Peyer's patch (tissue), 4 donors: ENCODE measurements around the gene INPP5A. TPM values are rescaled to one million over a fixed set of nuclear protein-coding genes. Genes with fewer than 3 reads are reported as not detected.

Source experiments
- DNase-seq, 3 donors: peaks; one replicate each; pipeline ENCODE4 v3.0.0-alpha.2; 2017 to 2019
- H3K27ac ChIP-seq, 4 donors: fragments of 200-600 bp; sonication (generic); one replicate each; pipeline ENCODE4 v1.5.1; 2016 to 2019
- H3K27me3 ChIP-seq, 2 donors: fragments of 200-600 bp; sonication (generic); one replicate each; pipeline ENCODE4 v1.5.1; 2019
- H3K36me3 ChIP-seq, 3 donors: fragments of 200-600 bp; sonication (generic); one replicate each; pipeline ENCODE4 v1.5.1; 2016 to 2019
- H3K4me1 ChIP-seq, 4 donors: fragments of 200-600 bp; sonication (generic); one replicate each; pipeline ENCODE4 v1.5.1; 2016 to 2019
- H3K4me3 ChIP-seq, 4 donors: fragments of 200-600 bp; sonication (generic); 1 replicate in 3 of 4; 2 replicates in 1 of 4; pipeline ENCODE4 v1.5.1; 2016 to 2019; ENCODE audit warnings: mild to moderate bottlenecking in 1 of 4
- H3K9me3 ChIP-seq, 4 donors: fragments of 200-600 bp; sonication (generic); one replicate each; pipeline ENCODE4 v1.5.1; 2016 to 2019; ENCODE audit warnings: mild to moderate bottlenecking in 1 of 4
- POLR2A ChIP-seq, 2 donors: fragments of 450-650 bp; IDR thresholded peaks; one replicate each; pipeline ENCODE4 v1.5.1; 2017; ENCODE audit warnings: antibody characterized with exemption in 2 of 2, mild to moderate bottlenecking in 2 of 2, moderate library complexity in 2 of 2
- total RNA-seq, 4 donors: library from RNA; depleted of rRNA; stranded (reverse); fragments of >200 nt; gene quantifications; one replicate each; pipeline ENCODE4 v1.1.0, GENCODE V29; 2016
- TF ChIP-seq, protein P1 (sequence below), 6 experiments: fragments of 450-650 bp in 4 of 6; fragments of 200-600 bp in 2 of 6; sonication (generic) in 1 of 6; IDR thresholded peaks; one replicate each; pipeline ENCODE4 v1.5.1; 2017 to 2019; ENCODE audit warnings: antibody characterized with exemption in 6 of 6, mild to moderate bottlenecking in 3 of 6, moderate library complexity in 1 of 6

Gene INPP5A
- total RNA-seq, 4 donors from 2014 or later, result 33.8 to 76.4 (median 38.1) TPM

DNA sequence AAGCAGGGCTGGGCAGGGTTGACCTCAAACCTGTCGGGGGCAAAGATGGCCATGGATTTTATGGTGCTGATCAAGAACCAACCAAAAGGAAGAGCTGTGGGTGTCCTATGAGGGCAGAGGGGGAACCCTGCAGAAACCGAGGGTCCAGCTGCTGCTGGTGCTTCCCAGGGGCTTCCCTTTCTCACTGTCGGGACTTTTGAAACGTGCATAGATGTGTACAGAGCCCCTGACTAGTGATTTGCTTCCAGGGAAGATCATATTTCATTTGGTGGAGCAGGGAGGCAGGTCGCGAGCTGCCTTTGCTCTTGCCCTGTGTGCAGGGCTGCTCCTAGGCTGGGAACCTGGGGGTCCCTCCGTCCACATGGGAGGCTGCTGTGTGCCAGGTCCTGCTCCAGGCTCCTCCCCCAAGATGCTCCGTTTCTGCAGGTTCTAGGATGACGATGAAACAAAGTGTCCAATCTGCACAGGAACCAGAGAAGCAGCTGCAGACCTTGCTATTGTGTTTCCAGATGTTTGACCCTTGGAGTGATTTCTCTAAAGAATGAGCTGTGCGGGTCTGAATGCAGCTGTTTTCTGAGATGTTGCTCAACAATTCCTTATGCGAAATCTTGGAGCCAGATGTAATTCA is 9.4 kb upstream of the INPP5A start:
- TF ChIP-seq POLR2A (IDR thresholded peaks at IDR 0.05), result no peak
- TF ChIP-seq, protein P1, sequence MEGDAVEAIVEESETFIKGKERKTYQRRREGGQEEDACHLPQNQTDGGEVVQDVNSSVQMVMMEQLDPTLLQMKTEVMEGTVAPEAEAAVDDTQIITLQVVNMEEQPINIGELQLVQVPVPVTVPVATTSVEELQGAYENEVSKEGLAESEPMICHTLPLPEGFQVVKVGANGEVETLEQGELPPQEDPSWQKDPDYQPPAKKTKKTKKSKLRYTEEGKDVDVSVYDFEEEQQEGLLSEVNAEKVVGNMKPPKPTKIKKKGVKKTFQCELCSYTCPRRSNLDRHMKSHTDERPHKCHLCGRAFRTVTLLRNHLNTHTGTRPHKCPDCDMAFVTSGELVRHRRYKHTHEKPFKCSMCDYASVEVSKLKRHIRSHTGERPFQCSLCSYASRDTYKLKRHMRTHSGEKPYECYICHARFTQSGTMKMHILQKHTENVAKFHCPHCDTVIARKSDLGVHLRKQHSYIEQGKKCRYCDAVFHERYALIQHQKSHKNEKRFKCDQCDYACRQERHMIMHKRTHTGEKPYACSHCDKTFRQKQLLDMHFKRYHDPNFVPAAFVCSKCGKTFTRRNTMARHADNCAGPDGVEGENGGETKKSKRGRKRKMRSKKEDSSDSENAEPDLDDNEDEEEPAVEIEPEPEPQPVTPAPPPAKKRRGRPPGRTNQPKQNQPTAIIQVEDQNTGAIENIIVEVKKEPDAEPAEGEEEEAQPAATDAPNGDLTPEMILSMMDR (IDR thresholded peaks at IDR 0.05), result no peak
- peak in 2 of 3 donors; percentile 21 to 44 for DNase-seq
- no peaks in the 10 kb centered on the region for H3K27me3 ChIP-seq

DNA sequence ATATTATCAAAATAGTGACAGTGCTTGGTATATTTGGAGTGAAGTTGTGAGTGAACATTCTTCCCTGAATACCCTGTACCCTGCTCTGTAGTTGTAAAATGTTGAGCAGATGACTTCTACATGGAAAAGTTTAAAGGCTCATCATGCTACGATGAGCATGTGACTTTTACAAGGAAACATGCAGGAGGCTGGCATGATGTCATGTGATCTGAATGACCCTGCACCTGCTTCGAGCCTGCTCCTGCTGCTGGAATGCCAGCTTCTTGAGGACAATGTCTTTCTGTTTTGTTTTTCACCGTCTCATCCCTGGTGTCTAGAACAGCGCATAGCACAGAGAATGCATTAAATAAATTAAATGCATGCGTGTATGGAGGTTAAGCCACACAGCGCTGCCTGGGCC is 5.4 kb upstream of the INPP5A start:
- peaks cover 0 to 15% (median 4%) of the 10 kb centered on the region in 4 donors for H3K4me1 ChIP-seq
- peak in 1 of 3 donors; percentile 48 for DNase-seq
- H3K27ac ChIP-seq, result no peak overlapping the region
- TF ChIP-seq POLR2A (IDR thresholded peaks at IDR 0.05), result no peak
- TF ChIP-seq, protein P1 (IDR thresholded peaks at IDR 0.05), result no peak
- no peaks in the 10 kb centered on the region for H3K36me3 ChIP-seq
- no peak overlapping the region for H3K4me3 ChIP-seq
- no peaks in the 10 kb centered on the region for H3K27me3 ChIP-seq
- H3K9me3 ChIP-seq, result no peaks in the 10 kb centered on the region

More for the DNA sequence above, 9.4 kb upstream of the INPP5A start:
- no peak overlapping the region for H3K4me3 ChIP-seq
- no peaks in the 10 kb centered on the region for H3K9me3 ChIP-seq
- no peaks in the 10 kb centered on the region for H3K36me3 ChIP-seq
- H3K27ac ChIP-seq, result no peak overlapping the region
- H3K4me1 ChIP-seq, result no peaks in the 10 kb centered on the region

DNA sequence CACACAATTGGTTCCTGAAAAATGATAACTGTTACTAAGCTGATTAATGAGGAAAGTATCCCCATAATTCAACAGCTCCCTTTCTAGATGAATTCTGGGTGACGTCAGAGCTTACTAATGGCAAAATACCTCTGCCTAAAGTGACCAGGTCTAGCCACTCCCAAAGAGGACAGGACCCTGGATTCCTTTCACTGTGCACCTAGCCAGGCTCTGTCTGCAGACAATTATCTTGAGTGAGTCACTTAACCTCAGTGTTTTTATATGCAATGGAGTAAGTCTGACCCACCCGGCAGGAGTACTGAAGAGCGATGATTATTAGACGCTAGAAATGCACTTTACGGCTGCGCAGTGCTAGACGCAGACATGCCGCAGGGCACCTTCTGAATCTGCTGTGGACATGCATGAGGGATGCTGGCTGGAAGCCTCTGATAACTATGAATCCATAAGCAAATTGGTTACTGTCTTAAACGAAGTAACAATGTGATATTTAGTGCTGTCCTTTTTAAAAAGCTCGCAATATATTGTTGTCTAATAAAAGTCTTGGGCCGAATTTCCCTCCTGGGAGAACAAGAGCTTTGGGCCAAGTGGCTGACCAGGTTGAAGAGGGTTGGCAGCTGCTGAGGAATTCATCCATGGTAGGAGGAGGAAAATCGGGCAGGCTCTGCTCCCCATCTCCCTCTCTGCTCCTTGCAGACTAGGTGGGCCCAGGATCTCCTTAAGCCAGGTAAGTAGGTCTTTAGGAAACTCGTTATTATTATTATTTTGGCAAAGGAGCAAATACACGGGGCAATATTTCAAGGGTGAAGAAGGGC is 4.6 kb upstream of the INPP5A start:
- DNase-seq, result peak in 2 of 3 donors; percentile 20 to 23

DNA sequence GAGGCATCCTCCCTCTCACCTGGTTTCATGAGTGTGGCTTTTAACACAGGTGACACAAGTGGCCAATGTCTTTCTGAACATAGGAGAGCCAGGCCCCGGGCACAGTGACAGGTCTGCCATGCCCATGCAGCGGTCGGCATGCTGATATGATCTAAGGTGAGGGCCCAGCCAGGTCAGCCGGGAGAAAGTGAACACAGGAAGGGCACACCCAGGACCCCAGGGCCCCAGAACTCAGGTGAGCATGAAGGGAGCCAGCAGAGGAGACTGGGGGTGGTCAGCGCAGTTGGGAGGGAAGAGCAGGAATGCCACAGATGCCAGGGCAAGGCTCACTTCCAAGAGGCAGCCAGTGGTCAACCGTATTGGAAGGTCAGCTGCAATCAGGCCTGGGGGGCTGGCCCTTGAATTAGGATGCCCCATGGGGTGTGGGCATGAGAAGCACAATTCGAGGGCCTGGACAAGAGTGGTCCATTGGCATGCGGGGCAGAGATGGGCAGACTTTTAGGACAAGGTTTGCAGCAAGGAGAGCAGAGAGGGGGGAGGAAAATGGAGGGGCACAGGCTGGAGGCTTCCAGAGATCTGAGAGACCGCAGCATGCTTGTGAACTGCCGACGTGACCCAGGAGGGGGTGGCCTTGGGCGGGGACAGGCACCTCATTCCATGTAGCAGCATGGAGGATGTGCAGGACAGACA is 3.9 kb upstream of the INPP5A start:
- Histone ChIP-seq H3K4me3 (no peak overlapping the region), H3K4me1 (peaks cover 0 to 15% (median 6%) of the 10 kb centered on the region in 4 donors), H3K9me3 (no peaks in the 10 kb centered on the region), H3K27me3 (no peaks in the 10 kb centered on the region), H3K27ac (no peak overlapping the region), H3K36me3 (no peaks in the 10 kb centered on the region)
- peak in 2 of 3 donors; percentile 29 to 40 for DNase-seq
- TF ChIP-seq, protein P1 (IDR thresholded peaks at IDR 0.05), result no peak
- TF ChIP-seq POLR2A (IDR thresholded peaks at IDR 0.05), result no peak

More for the DNA sequence above, 4.6 kb upstream of the INPP5A start:
- H3K4me1 ChIP-seq, result peaks cover 0 to 15% (median 4%) of the 10 kb centered on the region in 4 donors
- TF ChIP-seq, protein P1 (IDR thresholded peaks at IDR 0.05), result no peak
- no peak for TF ChIP-seq POLR2A (IDR thresholded peaks at IDR 0.05)
- no peaks in the 10 kb centered on the region for H3K9me3 ChIP-seq
- H3K36me3 ChIP-seq, result no peaks in the 10 kb centered on the region
- H3K4me3 ChIP-seq, result no peak overlapping the region
- no peak overlapping the region for H3K27ac ChIP-seq
- no peaks in the 10 kb centered on the region for H3K27me3 ChIP-seq

DNA sequence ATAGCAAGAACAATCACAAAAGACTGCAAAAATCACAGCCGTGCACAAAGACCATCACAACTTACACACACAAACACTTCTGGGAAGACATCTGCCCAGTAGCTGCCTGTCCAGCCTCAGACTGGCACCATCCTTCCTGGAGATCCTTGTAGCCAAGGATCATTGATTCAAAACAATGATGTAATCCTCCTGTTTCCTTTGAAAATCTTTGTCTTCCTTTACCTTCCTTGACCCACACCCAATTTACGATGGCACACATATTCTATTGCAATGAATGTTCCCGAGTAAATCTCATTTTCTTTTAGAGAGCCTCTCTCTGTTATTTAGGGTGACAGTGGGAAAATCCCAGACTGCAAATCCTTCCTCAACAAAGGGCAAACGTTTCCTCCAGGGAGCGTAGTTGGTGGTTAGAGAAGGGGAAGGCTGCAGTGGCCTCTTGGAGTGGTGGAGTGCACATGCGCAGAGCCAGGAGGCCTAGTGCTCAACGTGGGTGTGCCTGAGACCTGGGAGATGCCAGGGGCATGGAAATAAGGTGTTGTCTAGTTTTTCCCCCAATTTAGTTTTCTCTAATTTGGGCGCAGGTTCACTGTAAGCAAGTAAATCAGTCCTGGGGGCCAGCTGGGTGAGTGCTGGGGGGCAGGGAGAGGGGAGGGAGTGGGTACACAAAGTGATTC is 3.1 kb upstream of the INPP5A start:
- Histone ChIP-seq H3K4me3 (no peak overlapping the region), H3K9me3 (no peaks in the 10 kb centered on the region), H3K27me3 (no peaks in the 10 kb centered on the region), H3K4me1 (peaks cover 5 to 23% (median 13%) of the 10 kb centered on the region in 4 donors), H3K36me3 (no peaks in the 10 kb centered on the region), H3K27ac (no peak overlapping the region)
- DNase-seq, result peak in 1 of 3 donors; percentile 16
- TF ChIP-seq POLR2A (IDR thresholded peaks at IDR 0.05), result no peak
- TF ChIP-seq, protein P1 (IDR thresholded peaks at IDR 0.05), result no peak
